HepG2 (cell line): ENCODE data around the gene RINL. TPM values are rescaled to one million over a fixed set of nuclear protein-coding genes. Genes with fewer than 3 reads are reported as not detected.
A peak's percentile ranks its signal among the peaks of the same experiment; 100 is the strongest.

Experiments used
- ATAC-seq: fragments of 200-7000 bp; cut with Tn5 transposase; 3 replicates; pipeline ENCODE4 v1.9.1; 2020; ENCODE audit warnings: mild to moderate bottlenecking, moderate library complexity
- BruUV-seq: library from RNA; stranded (reverse); fragments of 400-500 nt; replicated peaks from 2 replicates; lab custom pipeline; 2021; lab: Mats Ljungman, UMichigan
- CTCF ChIA-PET: fragments of 300-600 bp; formaldehyde crosslinking; extraction: SDS; loops from one replicate; lab custom pipeline; 2021; ENCODE audit warnings: low total read pairs, inconsistent platforms, low intra/inter-chr PET ratio; lab: Yijun Ruan, JAX
- POLR2A ChIA-PET: fragments of 350-600 bp; sonication (Branson Sonifier 250); formaldehyde crosslinking; loops from one replicate; lab custom pipeline; 2020; ENCODE audit warnings: antibody characterized with exemption, inconsistent platforms; lab: Yijun Ruan, JAX
- DNase-seq: peaks from one replicate; pipeline ENCODE4 v3.0.0-alpha.2; 2015; ENCODE audit warnings: low spot score
- FAIRE-seq: peaks from 3 replicates; lab custom pipeline; 2011; peaks lifted over from hg19 to GRCh38; lab: Jason Lieb, UNC
- H2AFZ ChIP-seq: one replicate; pipeline ENCODE4 v1.6.1; 2011; ENCODE audit warnings: low read length, inconsistent platforms
- H3K27ac ChIP-seq: fragments of 300-600 bp; 3 replicates; pipeline ENCODE4 v1.8.0; 2011; ENCODE audit warnings: mixed run types, mild to moderate bottlenecking, mixed read lengths, low read length, inconsistent platforms; ENCODE audit not compliant: insufficient read depth; ENCODE audit errors: extremely low read length
- H3K27me3 ChIP-seq, 2 experiments: fragments of 200-600 bp in 1 of 2; 2 replicates in 1 of 2; 3 replicates in 1 of 2; pipeline versions ENCODE4 v1.6.0 to v1.8.0; 2011; ENCODE audit warnings: low read length in 2 of 2, mild to moderate bottlenecking in 2 of 2, moderate library complexity in 2 of 2, inconsistent platforms in 1 of 2; ENCODE audit not compliant: insufficient read depth in 2 of 2, control insufficient read depth in 1 of 2
- H3K36me3 ChIP-seq, 2 experiments: fragments of 200-600 bp in 1 of 2; replicated peaks in 1 of 2; 2 replicates in 1 of 2; 3 replicates in 1 of 2; pipeline versions ENCODE4 v1.5.1 to v1.8.0; 2011; ENCODE audit warnings: low read length in 2 of 2, inconsistent platforms in 1 of 2; ENCODE audit not compliant: insufficient read depth in 2 of 2, control insufficient read depth in 1 of 2
- H3K4me1 ChIP-seq: 2 replicates; pipeline ENCODE4 v1.5.1; 2012; ENCODE audit warnings: low read length, inconsistent platforms; ENCODE audit not compliant: insufficient read depth
- H3K4me2 ChIP-seq: 2 replicates; pipeline ENCODE4 v1.6.0; 2011; ENCODE audit warnings: low read depth, low read length, inconsistent platforms
- H3K4me3 ChIP-seq, 3 experiments: fragments of 200-600 bp in 1 of 3; sonication (generic), shearing (Covaris generic) in 1 of 3; replicated peaks in 1 of 3; 2 replicates each; pipeline ENCODE4 v1.5.1; 2011 to 2016; ENCODE audit warnings: low read length in 3 of 3, inconsistent platforms in 2 of 3, low read depth in 2 of 3, mild to moderate bottlenecking in 2 of 3, control low read depth in 1 of 3, mixed read lengths in 1 of 3; ENCODE audit not compliant: insufficient read depth in 1 of 3
- H3K79me2 ChIP-seq: one replicate; pipeline ENCODE4 v1.6.1; 2011; ENCODE audit warnings: low read length, inconsistent platforms; ENCODE audit not compliant: insufficient read depth
- H3K9ac ChIP-seq: 2 replicates; pipeline ENCODE4 v1.6.0; 2011; ENCODE audit warnings: mild to moderate bottlenecking, low read depth, low read length, inconsistent platforms; ENCODE audit not compliant: insufficient read depth
- H3K9me3 ChIP-seq: 2 replicates; pipeline ENCODE4 v1.5.1; 2012; ENCODE audit warnings: mild to moderate bottlenecking, low read length
- H4K20me1 ChIP-seq: 2 replicates; pipeline ENCODE4 v1.6.0; 2011; ENCODE audit warnings: inconsistent platforms, mild to moderate bottlenecking, low read length, moderate library complexity; ENCODE audit not compliant: insufficient read depth
- CREB1 ChIP-seq, 2 experiments: fragments of 450-650 bp in 1 of 2; IDR thresholded peaks; 2 replicates each; pipeline ENCODE4 v1.6.1; 2016 to 2017; ENCODE audit warnings: control low read depth in 1 of 2, mild to moderate bottlenecking in 1 of 2, missing compliant biosample characterization in 1 of 2, missing genetic modification characterization in 1 of 2
- NBN ChIP-seq: fragments of 450-650 bp; conservative IDR thresholded peaks from 2 replicates; pipeline ENCODE4 v1.6.1; 2017
- SOX5 ChIP-seq: IDR thresholded peaks from 2 replicates; pipeline ENCODE4 v1.6.1; 2016; ENCODE audit warnings: borderline replicate concordance
- SOX6 ChIP-seq, 2 experiments: fragments of 450-650 bp in 1 of 2; sonication (generic) in 1 of 2; formaldehyde crosslinking in 1 of 2; IDR thresholded peaks; 2 replicates each; pipeline versions ENCODE4 v1.4.0 to v1.6.1; 2017 to 2020; ENCODE audit warnings: antibody characterized with exemption in 1 of 2, mild to moderate bottlenecking in 1 of 2, missing genetic modification reagents in 1 of 2
- TBL1XR1 ChIP-seq: fragments of 150-350 bp; IDR thresholded peaks from 2 replicates; pipeline ENCODE4 v1.6.1; 2014; ENCODE audit warnings: borderline replicate concordance, low read length; ENCODE audit not compliant: partially characterized antibody
- TCF7L2 ChIP-seq: IDR thresholded peaks from 2 replicates; pipeline ENCODE4 v1.6.1; 2011; ENCODE audit warnings: mild to moderate bottlenecking, low read depth, low read length, moderate library complexity
- ZBTB7A ChIP-seq: sonication (generic); formaldehyde crosslinking; IDR thresholded peaks from 2 replicates; pipeline ENCODE4 v1.8.0; 2022; ENCODE audit warnings: mild to moderate bottlenecking, missing genetic modification reagents
- ZFP41 ChIP-seq: sonication (generic); formaldehyde crosslinking; IDR thresholded peaks from 2 replicates; pipeline ENCODE4 v1.4.0; 2020; ENCODE audit warnings: mild to moderate bottlenecking, missing genetic modification reagents, borderline replicate concordance
- ZNF530 ChIP-seq: sonication (generic); formaldehyde crosslinking; IDR thresholded peaks from 2 replicates; pipeline ENCODE4 v1.5.0; 2020; ENCODE audit warnings: low read depth, mild to moderate bottlenecking, missing genetic modification reagents
- ZNF564 ChIP-seq: sonication (generic); formaldehyde crosslinking; IDR thresholded peaks from 2 replicates; pipeline ENCODE4 v1.8.1; 2023; ENCODE audit warnings: mild to moderate bottlenecking, missing genetic modification reagents
- WGBS: methylation state at CpG from one replicate; pipeline ENCODE4 v1.1.6; 2017; ENCODE audit warnings: low lambda C conversion rate; 5-methylcytosine and 5-hydroxymethylcytosine counted together
- in situ Hi-C: cut with HindIII; loops from 2 replicates; pipeline ENCODE4 v1.10.0; 2017; ENCODE audit warnings: low pct_unique_long_range_greater_than_20kb; ENCODE audit not compliant: extremely low pct_ligation_motif_present
- intact Hi-C: fragments of 100-400 bp; cut with micrococcal nuclease; formaldehyde crosslinking; loops from one replicate; pipeline ENCODE4 v1.10.0; 2022; ENCODE audit not compliant: unreplicated experiment
- polyA plus RNA-seq, 8 experiments: library from polyadenylated mRNA; depleted of rRNA in 3 of 8; stranded (reverse) in 7 of 8; unstranded in 1 of 8; fragments of >200 nt; fragmentation: Illumina TruSeq in 4 of 8; extraction: Trizol in 4 of 8; gene quantifications; 2 replicates each; pipeline versions ENCODE4 v1.2.1 to v1.2.3, GENCODE V29; 2011 to 2016; ENCODE audit warnings: low read depth in 4 of 8, missing spikeins in 1 of 8, mixed read lengths in 1 of 8; ENCODE audit not compliant: insufficient read depth in 1 of 8
- total RNA-seq, 5 experiments: library from RNA; depleted of rRNA; stranded (reverse); fragments of >200 nt; fragmentation: Illumina TruSeq; extraction: Trizol; gene quantifications; 2 replicates each; pipeline ENCODE4 v1.2.3, GENCODE V29; 2016; ENCODE audit warnings: low read depth in 1 of 5
- TF ChIP-seq, protein P1 (sequence below): IDR thresholded peaks from 2 replicates; pipeline ENCODE4 v1.6.1; 2018; ENCODE audit warnings: missing genetic modification reagents
- TF ChIP-seq, protein P2 (sequence below): sonication (generic); formaldehyde crosslinking; IDR thresholded peaks from 2 replicates; pipeline ENCODE4 v1.4.0; 2020; ENCODE audit warnings: missing genetic modification reagents
- TF ChIP-seq, protein P3 (sequence below): sonication (generic); formaldehyde crosslinking; IDR thresholded peaks from 2 replicates; pipeline ENCODE4 v1.4.0; 2020; ENCODE audit warnings: low read depth, mild to moderate bottlenecking, missing genetic modification reagents

The RINL gene
- total and polyA plus RNA-seq, 2 of the 13 experiments (the other 11 are each of a cell fraction or from before 2014, with no cell fraction given), result 11.4 to 18.0 TPM

DNA sequence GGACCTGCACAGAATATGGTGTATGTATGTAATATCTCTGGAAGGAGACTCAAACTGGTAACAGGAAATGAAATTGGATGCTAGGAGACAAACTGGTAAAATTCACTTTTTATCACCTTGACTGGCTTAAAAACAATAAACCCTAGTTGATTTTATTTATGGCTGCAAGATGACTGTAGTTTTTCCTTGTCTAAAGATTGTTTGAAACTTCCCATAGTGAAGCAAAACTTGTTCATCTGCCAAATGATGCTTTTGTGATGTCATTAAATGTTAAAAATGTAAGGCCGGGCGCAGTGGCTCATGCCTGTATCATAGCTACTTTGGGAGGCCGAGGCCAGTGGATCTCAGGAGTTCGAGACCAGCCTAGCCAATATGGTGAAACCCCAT is 44.0 kb downstream of the RINL start:
- no peak for FAIRE-seq

DNA sequence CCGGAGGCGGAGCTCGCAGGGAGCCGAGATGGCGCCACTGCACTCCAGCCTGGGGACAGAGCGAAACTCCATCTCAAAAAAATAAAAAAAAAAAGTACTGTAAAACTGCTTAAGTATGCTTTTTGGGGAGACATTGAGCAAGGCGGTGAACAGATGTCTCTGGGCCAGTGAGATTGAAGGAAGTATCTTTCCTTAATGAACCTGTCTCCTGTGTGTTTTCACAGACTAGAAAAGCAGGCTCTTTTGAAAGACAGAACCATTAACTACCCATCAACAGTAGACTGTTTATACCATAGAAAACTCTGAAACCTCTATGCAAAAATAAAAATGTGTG is 45.0 kb downstream of the RINL start:
- ChIA-PET CTCF (no interaction called here), POLR2A (interaction anchor here (2.7 to 6.2 kb wide), 3 partner anchors 9 to 17 kb away, joined by 16 to 148 read pairs (median 77); partner anchors contain the start of gene HNRNPL)
- Histone ChIP-seq H3K27ac (peak overlapping the region; percentile 97), H3K9me3 (no peaks in the 10 kb centered on the region), H3K4me2 (no peak overlapping the region), H4K20me1 (peaks cover 4% of the 10 kb centered on the region), H3K36me3 (peaks cover 11 to 33% of the 10 kb centered on the region in 2 experiments; a peak in 4 of 5 replicates), H3K4me1 (peaks cover 50% of the 10 kb centered on the region), H2AFZ (no peak overlapping the region), H3K4me3 (no peak overlapping the region), H3K79me2 (peaks cover 8% of the 10 kb centered on the region), H3K9ac (no peak overlapping the region), H3K27me3 (no peaks in the 10 kb centered on the region; a peak in 1 of 5 replicates)
- no peak for ATAC-seq
- intact Hi-C loops, result loop anchor here (5.0 to 10.0 kb wide), 2 partner anchors 101 to 178 kb away; no protein-coding TSS in a partner anchor
- no TSS peak for BruUV-seq
- WGBS, result 94% methylated on average over 7 of the region's 7 CpGs
- in situ Hi-C loops, result loop anchor here (5.0 kb wide), 1 partner anchor 91 kb away; the partner anchor contains the start of gene CAPN12
- DNase-seq, result no peak
- FAIRE-seq, result no peak
- TF ChIP-seq TBL1XR1, result no peak
- no peak for TF ChIP-seq ZFP41 (CRISPR knock-in tag)
- TF ChIP-seq ZNF530, result no peak
- TF ChIP-seq, protein P1, sequence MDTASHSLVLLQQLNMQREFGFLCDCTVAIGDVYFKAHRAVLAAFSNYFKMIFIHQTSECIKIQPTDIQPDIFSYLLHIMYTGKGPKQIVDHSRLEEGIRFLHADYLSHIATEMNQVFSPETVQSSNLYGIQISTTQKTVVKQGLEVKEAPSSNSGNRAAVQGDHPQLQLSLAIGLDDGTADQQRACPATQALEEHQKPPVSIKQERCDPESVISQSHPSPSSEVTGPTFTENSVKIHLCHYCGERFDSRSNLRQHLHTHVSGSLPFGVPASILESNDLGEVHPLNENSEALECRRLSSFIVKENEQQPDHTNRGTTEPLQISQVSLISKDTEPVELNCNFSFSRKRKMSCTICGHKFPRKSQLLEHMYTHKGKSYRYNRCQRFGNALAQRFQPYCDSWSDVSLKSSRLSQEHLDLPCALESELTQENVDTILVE, result no peak
- TF ChIP-seq, protein P2, sequence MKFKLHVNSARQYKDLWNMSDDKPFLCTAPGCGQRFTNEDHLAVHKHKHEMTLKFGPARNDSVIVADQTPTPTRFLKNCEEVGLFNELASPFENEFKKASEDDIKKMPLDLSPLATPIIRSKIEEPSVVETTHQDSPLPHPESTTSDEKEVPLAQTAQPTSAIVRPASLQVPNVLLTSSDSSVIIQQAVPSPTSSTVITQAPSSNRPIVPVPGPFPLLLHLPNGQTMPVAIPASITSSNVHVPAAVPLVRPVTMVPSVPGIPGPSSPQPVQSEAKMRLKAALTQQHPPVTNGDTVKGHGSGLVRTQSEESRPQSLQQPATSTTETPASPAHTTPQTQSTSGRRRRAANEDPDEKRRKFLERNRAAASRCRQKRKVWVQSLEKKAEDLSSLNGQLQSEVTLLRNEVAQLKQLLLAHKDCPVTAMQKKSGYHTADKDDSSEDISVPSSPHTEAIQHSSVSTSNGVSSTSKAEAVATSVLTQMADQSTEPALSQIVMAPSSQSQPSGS (CRISPR knock-in tag), result no peak

More for the DNA sequence above, 44.0 kb downstream of the RINL start:
- peaks cover 8% of the 10 kb centered on the region for H3K79me2 ChIP-seq
- no peaks in the 10 kb centered on the region for H3K9me3 ChIP-seq
- peaks cover 58% of the 10 kb centered on the region for H3K4me1 ChIP-seq
- DNase-seq (no peak), ATAC-seq (no peak)
- BruUV-seq, result no TSS peak
- H3K4me2 ChIP-seq, result no peak overlapping the region
- ChIA-PET POLR2A (interaction anchor here (4.7 to 6.2 kb wide), 2 partner anchors 13 to 16 kb away, joined by 77 to 148 read pairs; partner anchors contain the start of gene HNRNPL), CTCF (no interaction called here)
- in situ Hi-C loops, result loop anchor here (5.0 kb wide), 1 partner anchor 92 kb away; the partner anchor contains the start of gene CAPN12
- peaks cover 7% of the 10 kb centered on the region for H4K20me1 ChIP-seq
- intact Hi-C loops, result loop anchor here (5.0 to 10.0 kb wide), 2 partner anchors 102 to 179 kb away; no protein-coding TSS in a partner anchor
- no peak overlapping the region for H3K9ac ChIP-seq
- TF ChIP-seq SOX5 (CRISPR knock-in tag) (no peak), TCF7L2 (no peak), CREB1 (IDR thresholded peaks at IDR 0.05) (peak; percentile 44; the same call in 1 of the 2 replicates), CREB1 (CRISPR knock-in tag; IDR thresholded peaks at IDR 0.05) (no peak), SOX6 (IDR thresholded peaks at IDR 0.05) (no peak), SOX6 (CRISPR knock-in tag; IDR thresholded peaks at IDR 0.05) (no peak), ZNF564 (CRISPR knock-in tag) (no peak), ZBTB7A (CRISPR knock-in tag) (no peak), NBN (no peak)
- TF ChIP-seq, protein P3, sequence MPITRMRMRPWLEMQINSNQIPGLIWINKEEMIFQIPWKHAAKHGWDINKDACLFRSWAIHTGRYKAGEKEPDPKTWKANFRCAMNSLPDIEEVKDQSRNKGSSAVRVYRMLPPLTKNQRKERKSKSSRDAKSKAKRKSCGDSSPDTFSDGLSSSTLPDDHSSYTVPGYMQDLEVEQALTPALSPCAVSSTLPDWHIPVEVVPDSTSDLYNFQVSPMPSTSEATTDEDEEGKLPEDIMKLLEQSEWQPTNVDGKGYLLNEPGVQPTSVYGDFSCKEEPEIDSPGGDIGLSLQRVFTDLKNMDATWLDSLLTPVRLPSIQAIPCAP (CRISPR knock-in tag), result no peak
- 99% methylated on average over 4 of the region's 4 CpGs for WGBS
- H3K27me3 ChIP-seq, result no peaks in the 10 kb centered on the region; a peak in 1 of 5 replicates
- H2AFZ ChIP-seq, result no peak overlapping the region
- H3K36me3 ChIP-seq, result peaks cover 17 to 40% of the 10 kb centered on the region in 2 experiments
- no peak overlapping the region for H3K4me3 ChIP-seq
- no peak overlapping the region for H3K27ac ChIP-seq
